AG04449 (cell line): ENCODE measurements around the gene CARD11.

ENCODE experiments used
- CTCF ChIA-PET: fragments of 350-600 bp; formaldehyde crosslinking; extraction: SDS; loops from one replicate; lab custom pipeline; 2021; ENCODE audit warnings: antibody characterized with exemption; lab: Yijun Ruan, JAX
- POLR2A ChIA-PET: fragments of 400-600, 350-600 bp; formaldehyde crosslinking; extraction: SDS; loops from one replicate; lab custom pipeline; 2020; ENCODE audit warnings: antibody characterized with exemption, inconsistent platforms; lab: Yijun Ruan, JAX
- DNase-seq: peaks from one replicate; pipeline ENCODE4 v3.0.0-alpha.2; 2010; ENCODE audit warnings: low read depth, low spot score
- H3K4me3 ChIP-seq: 2 replicates; pipeline ENCODE4 v1.5.1; 2011; ENCODE audit warnings: low read depth, mild to moderate bottlenecking, control low read depth, low read length
- TF ChIP-seq, protein P1 (sequence below): IDR thresholded peaks from one replicate; pipeline ENCODE4 v1.5.1; 2011; ENCODE audit warnings: mild to moderate bottlenecking, moderate library complexity, low read length, control low read depth, inconsistent platforms; ENCODE audit not compliant: insufficient read depth; ENCODE audit errors: missing control alignments

The CARD11 gene

GRCh38 chr7:2974093-2974819, 69.4 kb downstream of the CARD11 start:
- DNase-seq = no peak
- TF ChIP-seq, protein P1, sequence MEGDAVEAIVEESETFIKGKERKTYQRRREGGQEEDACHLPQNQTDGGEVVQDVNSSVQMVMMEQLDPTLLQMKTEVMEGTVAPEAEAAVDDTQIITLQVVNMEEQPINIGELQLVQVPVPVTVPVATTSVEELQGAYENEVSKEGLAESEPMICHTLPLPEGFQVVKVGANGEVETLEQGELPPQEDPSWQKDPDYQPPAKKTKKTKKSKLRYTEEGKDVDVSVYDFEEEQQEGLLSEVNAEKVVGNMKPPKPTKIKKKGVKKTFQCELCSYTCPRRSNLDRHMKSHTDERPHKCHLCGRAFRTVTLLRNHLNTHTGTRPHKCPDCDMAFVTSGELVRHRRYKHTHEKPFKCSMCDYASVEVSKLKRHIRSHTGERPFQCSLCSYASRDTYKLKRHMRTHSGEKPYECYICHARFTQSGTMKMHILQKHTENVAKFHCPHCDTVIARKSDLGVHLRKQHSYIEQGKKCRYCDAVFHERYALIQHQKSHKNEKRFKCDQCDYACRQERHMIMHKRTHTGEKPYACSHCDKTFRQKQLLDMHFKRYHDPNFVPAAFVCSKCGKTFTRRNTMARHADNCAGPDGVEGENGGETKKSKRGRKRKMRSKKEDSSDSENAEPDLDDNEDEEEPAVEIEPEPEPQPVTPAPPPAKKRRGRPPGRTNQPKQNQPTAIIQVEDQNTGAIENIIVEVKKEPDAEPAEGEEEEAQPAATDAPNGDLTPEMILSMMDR = no peak
- ChIA-PET POLR2A (no interaction called here), CTCF (no interaction called here)
- H3K4me3 ChIP-seq = no peak overlapping the region

- POLR2A ChIA-PET = no interaction called here
- TF ChIP-seq, protein P1 = no peak
- CTCF ChIA-PET = no interaction called here
- H3K4me3 ChIP-seq = no peak overlapping the region
- DNase-seq = no peak
Measured at GRCh38 chr7:2972835-2973161, 70.9 kb downstream of the CARD11 start.

DNA sequence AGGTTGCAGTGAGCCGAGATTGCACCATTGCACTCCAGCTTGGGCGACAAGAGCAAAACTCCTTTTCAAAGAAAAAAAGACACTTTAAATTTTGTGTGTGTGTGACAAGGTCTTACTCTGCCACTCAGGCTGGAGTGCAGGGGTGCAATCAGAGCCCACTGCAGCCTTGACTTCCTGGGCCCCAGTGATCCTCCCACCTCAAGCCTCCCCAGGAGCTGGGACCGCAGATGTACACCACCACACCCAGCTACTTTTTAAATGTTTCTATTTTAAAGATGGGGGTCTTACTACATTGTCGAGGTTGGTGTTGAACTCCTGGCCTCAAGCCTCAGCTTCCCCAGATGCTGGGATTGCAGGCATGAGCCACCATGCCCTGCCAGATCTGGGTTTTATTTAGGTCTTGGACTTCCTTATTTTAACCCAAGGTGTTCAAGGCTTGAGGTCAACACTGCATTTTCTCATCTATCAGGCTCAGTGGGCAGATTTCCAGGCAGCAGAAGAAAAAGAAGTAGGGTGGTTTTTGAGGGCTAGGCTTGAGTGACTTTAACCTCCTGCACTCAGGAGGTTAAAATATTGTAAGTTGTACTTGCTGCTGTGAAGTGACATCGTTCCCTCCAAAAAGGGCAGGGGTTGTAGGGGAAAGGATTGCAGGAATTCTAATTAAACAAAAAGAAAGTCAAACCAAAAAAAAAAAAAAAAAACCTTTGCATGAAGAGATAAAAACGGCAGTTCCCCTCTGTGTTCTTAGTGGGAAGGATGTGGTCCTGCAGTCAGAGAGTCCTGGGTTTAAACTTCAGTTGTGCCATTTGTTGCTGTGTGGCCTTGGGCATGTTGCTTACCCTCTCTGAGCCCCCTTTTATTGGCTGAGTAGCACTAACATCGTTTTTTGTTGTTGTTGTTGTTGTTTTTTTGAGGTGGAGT, 71.5 kb downstream of the CARD11 start:
- CTCF ChIA-PET = no interaction called here

DNA sequence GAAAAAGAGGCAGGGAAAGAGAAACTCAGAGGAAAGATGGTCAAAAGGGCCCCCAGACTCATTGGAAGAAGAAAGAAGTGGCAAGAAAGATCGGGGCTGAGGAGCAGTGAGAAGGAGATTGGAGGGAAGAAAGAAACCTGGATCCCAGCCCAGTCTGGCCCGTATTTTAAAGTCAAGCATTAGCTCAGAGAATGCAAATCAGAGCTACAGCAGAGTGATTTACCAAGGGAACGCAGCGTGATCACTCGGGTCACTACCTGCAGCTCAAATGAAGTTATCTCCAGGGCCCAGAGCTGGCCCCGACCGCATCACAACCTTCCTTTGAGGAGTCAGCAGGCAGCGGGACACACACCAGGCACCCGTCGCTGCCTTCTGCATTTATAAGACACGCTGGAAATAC, 72.8 kb downstream of the CARD11 start:
- POLR2A ChIA-PET = no interaction called here
- CTCF ChIA-PET = no interaction called here
- DNase-seq = no peak
- TF ChIP-seq, protein P1 = no peak
- no peak overlapping the region for H3K4me3 ChIP-seq

More for the DNA sequence above, 71.5 kb downstream of the CARD11 start:
- TF ChIP-seq, protein P1 = no peak
- DNase-seq = no peak
- POLR2A ChIA-PET = no interaction called here
- H3K4me3 ChIP-seq = no peak overlapping the region

DNA sequence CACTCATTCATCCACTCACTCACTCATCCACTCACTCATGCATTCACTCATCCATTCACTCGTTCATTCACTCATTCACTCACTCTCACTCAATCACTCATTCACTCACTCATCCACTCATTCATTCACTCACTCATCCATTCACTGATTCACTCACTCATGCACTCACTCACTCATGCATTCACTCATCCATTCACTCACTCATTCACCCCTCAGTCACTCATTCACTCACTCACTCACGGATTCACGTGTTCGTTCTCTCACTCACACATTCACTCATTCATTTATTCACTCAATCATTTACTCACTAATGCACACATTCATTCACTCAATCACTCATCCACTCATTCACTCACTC, 73.4 kb downstream of the CARD11 start:
- TF ChIP-seq, protein P1 = no peak
- POLR2A ChIA-PET = no interaction called here
- no peak overlapping the region for H3K4me3 ChIP-seq
- CTCF ChIA-PET = no interaction called here
- no peak for DNase-seq
